Mesenchymal stem cell (in vitro differentiated cells and primary cell): ENCODE results near the gene SATB1.

Experiments used
- DNase-seq: peaks from one replicate; pipeline ENCODE4 v3.0.0-alpha.2; 2013
- H2AFZ ChIP-seq: one replicate; pipeline ENCODE4 v1.6.1; 2013; ENCODE audit warnings: low read depth, mild to moderate bottlenecking, control low read depth, inconsistent platforms, low read length, moderate library complexity
- H2AK5ac ChIP-seq: 2 replicates; pipeline ENCODE4 v1.6.1; 2013; ENCODE audit warnings: low read length, moderate library complexity, mild to moderate bottlenecking, inconsistent platforms; ENCODE audit not compliant: severe bottlenecking
- H2BK120ac ChIP-seq: one replicate; pipeline ENCODE4 v1.6.1; 2013; ENCODE audit warnings: low read depth, mild to moderate bottlenecking, inconsistent platforms, low read length, moderate library complexity
- H2BK12ac ChIP-seq, 2 experiments: one replicate each; pipeline ENCODE4 v1.6.1; 2013; ENCODE audit warnings: inconsistent platforms in 2 of 2, low read length in 2 of 2, mild to moderate bottlenecking in 2 of 2, moderate library complexity in 2 of 2, control low read depth in 1 of 2
- H2BK15ac ChIP-seq: one replicate; pipeline ENCODE4 v1.6.1; 2013; ENCODE audit warnings: mild to moderate bottlenecking, low read depth, inconsistent platforms; ENCODE audit not compliant: poor library complexity, severe bottlenecking
- H2BK5ac ChIP-seq: 2 replicates; pipeline ENCODE4 v1.6.1; 2013; ENCODE audit warnings: low read depth, mild to moderate bottlenecking, low read length, control low read depth, inconsistent platforms; ENCODE audit not compliant: poor library complexity, severe bottlenecking
- H3K14ac ChIP-seq, 2 experiments: one replicate each; pipeline ENCODE4 v1.6.1; 2013; ENCODE audit warnings: inconsistent platforms in 2 of 2, low read length in 2 of 2, control low read depth in 1 of 2, mild to moderate bottlenecking in 1 of 2, moderate library complexity in 1 of 2
- H3K18ac ChIP-seq, 2 experiments: one replicate each; pipeline ENCODE4 v1.6.1; 2013; ENCODE audit warnings: inconsistent platforms in 2 of 2, low read length in 2 of 2, control low read depth in 1 of 2, low read depth in 1 of 2, mild to moderate bottlenecking in 1 of 2
- H3K23ac ChIP-seq, 2 experiments: one replicate each; pipeline ENCODE4 v1.6.1; 2013; ENCODE audit warnings: inconsistent platforms in 2 of 2, low read length in 2 of 2, mild to moderate bottlenecking in 2 of 2, moderate library complexity in 2 of 2, control low read depth in 1 of 2
- H3K27ac ChIP-seq: 2 replicates; pipeline ENCODE4 v1.5.1; 2013; ENCODE audit warnings: mild to moderate bottlenecking, moderate library complexity, low read length, control low read depth, inconsistent platforms; ENCODE audit not compliant: poor library complexity, severe bottlenecking
- H3K27me3 ChIP-seq, 2 experiments: 2 replicates each; pipeline versions ENCODE4 v1.6.1 to v1.7.0; 2013; ENCODE audit warnings: low read length in 2 of 2, mild to moderate bottlenecking in 2 of 2, moderate library complexity in 2 of 2, control low read depth in 1 of 2, inconsistent platforms in 1 of 2; ENCODE audit not compliant: control insufficient read depth in 1 of 2, insufficient read depth in 1 of 2
- H3K36me3 ChIP-seq, 2 experiments: 2 replicates each; pipeline versions ENCODE4 v1.6.1 to v1.7.0; 2013; ENCODE audit warnings: low read length in 2 of 2, control low read depth in 1 of 2, inconsistent platforms in 1 of 2, low read depth in 1 of 2, mild to moderate bottlenecking in 1 of 2; ENCODE audit not compliant: insufficient read depth in 2 of 2, control insufficient read depth in 1 of 2
- H3K4ac ChIP-seq, 2 experiments: one replicate each; pipeline ENCODE4 v1.6.1; 2013; ENCODE audit warnings: inconsistent platforms in 2 of 2, low read length in 2 of 2, mild to moderate bottlenecking in 2 of 2, moderate library complexity in 2 of 2, control low read depth in 1 of 2, low read depth in 1 of 2
- H3K4me1 ChIP-seq: 2 replicates; pipeline ENCODE4 v1.6.1; 2013; ENCODE audit warnings: low read depth, low read length, control low read depth; ENCODE audit not compliant: control insufficient read depth, insufficient read depth
- H3K4me2 ChIP-seq: 2 replicates; pipeline ENCODE4 v1.6.1; 2013; ENCODE audit warnings: low read length, mild to moderate bottlenecking, inconsistent platforms; ENCODE audit not compliant: poor library complexity, severe bottlenecking
- H3K4me3 ChIP-seq, 2 experiments: 2 replicates each; pipeline versions ENCODE4 v1.5.1 to v1.7.0; 2013; ENCODE audit warnings: low read length in 2 of 2, mild to moderate bottlenecking in 2 of 2, control low read depth in 1 of 2, low read depth in 1 of 2; ENCODE audit not compliant: insufficient read depth in 1 of 2
- H3K79me1 ChIP-seq: replicated peaks from 2 replicates; pipeline ENCODE4 v1.6.1; 2013; ENCODE audit warnings: mild to moderate bottlenecking, control low read depth, low read length, inconsistent platforms; ENCODE audit not compliant: poor library complexity, severe bottlenecking
- H3K9ac ChIP-seq: 2 replicates; pipeline ENCODE4 v1.7.0; 2013; ENCODE audit warnings: mild to moderate bottlenecking, low read length, moderate library complexity
- H3K9me3 ChIP-seq: 2 replicates; pipeline ENCODE4 v1.7.0; 2013; ENCODE audit warnings: mild to moderate bottlenecking, low read length; ENCODE audit not compliant: control insufficient read depth
- H4K8ac ChIP-seq: one replicate; pipeline ENCODE4 v1.6.1; 2013; ENCODE audit warnings: inconsistent platforms, mild to moderate bottlenecking, low read length, moderate library complexity
- H4K91ac ChIP-seq: one replicate; pipeline ENCODE4 v1.6.1; 2013; ENCODE audit warnings: mild to moderate bottlenecking, low read length, inconsistent platforms
- WGBS: methylation state at CpG from one replicate; pipeline ENCODE4 v1.1.7; 2013; ENCODE audit warnings: mixed read lengths; 5-methylcytosine and 5-hydroxymethylcytosine counted together

The SATB1 gene

DNA sequence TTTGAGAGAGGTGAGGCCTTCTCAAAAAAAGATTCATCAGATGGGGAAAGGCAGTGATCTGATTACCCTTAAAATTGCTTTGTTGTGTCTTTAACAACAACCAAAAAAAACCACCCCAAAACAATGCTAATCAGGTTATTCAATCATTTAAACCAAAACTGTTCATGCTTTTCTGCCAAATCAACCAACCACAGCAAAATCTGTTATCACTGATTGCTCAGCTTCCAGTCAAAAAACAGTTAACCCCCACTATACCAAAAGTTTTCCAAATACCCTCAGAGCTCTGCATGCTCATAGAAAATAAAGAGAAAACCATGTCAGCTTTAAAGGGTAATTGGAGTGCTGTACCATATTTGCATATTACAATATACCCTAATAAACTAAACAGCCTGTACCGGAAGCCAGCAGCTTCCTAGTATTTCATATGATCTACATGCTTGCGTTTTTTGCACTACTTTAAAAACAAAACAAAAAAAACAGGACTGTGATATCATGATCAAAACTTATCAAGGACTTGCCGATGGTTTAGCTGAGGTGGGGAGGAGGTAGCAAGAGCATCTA lies 22.8 kb downstream of the SATB1 start:
- Histone ChIP-seq H3K23ac (no peak overlapping the region), H2AK5ac (no peak overlapping the region), H2BK15ac (no peak overlapping the region), H3K79me1 (no peaks in the 10 kb centered on the region), H2AFZ (no peak overlapping the region), H4K91ac (no peak overlapping the region), H2BK12ac (no peak overlapping the region), H3K4me2 (no peak overlapping the region), H3K27ac (no peak overlapping the region), H2BK5ac (no peak overlapping the region), H3K4me3 (no peak overlapping the region), H3K18ac (no peak overlapping the region), H3K9ac (no peak overlapping the region), H3K4me1 (no peaks in the 10 kb centered on the region), H3K27me3 (no peaks in the 10 kb centered on the region), H3K14ac (no peak overlapping the region), H3K4ac (no peak overlapping the region), H3K9me3 (no peaks in the 10 kb centered on the region), H2BK120ac (no peak overlapping the region), H3K36me3 (peaks cover 0 to 5% of the 10 kb centered on the region in 2 experiments), H4K8ac (no peak overlapping the region)
- WGBS: 75% methylated on average over 3 of the region's 3 CpGs
- no peak for DNase-seq

DNA sequence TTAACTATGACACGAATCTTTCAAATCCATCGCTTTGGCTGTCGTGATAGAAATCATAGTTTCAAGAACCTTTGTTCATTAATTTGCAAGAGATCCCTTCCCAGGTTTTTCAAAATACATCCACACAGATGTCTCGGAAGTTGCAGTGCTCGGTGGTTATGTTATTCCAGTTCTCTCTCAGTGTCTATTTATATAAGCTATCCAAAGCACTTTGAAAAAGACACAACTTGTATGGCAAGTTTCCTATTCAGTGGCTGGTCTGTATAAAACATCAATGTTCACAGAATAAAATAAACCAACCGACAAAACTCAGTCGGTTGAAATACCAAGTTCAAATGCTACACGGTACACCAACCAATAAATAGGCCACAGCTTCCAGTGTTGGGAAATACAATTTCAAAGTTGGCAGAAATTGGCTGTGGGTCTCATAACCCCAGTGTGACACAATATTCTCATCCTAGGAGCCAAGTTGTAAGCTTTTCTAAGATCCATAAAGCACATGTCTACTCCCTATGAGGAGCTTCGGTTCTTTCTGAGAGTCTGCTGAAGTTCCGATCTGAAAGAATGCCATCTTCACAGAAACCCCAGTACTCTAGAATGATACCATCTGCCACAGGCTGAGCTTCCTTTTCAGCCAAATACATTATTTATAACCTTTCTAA lies 23.7 kb downstream of the SATB1 start:
- 94% methylated on average over 9 of the region's 10 CpGs for whole genome bisulfite sequencing
- H2BK120ac ChIP-seq: no peak overlapping the region
- H3K27ac ChIP-seq: no peak overlapping the region
- no peak overlapping the region for H2AFZ ChIP-seq
- no peak overlapping the region for H2BK5ac ChIP-seq
- H3K4me3 ChIP-seq: no peak overlapping the region
- H3K79me1 ChIP-seq: no peaks in the 10 kb centered on the region
- H3K9me3 ChIP-seq: no peaks in the 10 kb centered on the region
- no peak overlapping the region for H3K4ac ChIP-seq
- no peak overlapping the region for H2AK5ac ChIP-seq
- H4K91ac ChIP-seq: no peak overlapping the region
- H3K36me3 ChIP-seq: peaks cover 0 to 3% of the 10 kb centered on the region in 2 experiments
- no peak overlapping the region for H2BK12ac ChIP-seq
- no peak overlapping the region for H3K9ac ChIP-seq
- H3K23ac ChIP-seq: no peak overlapping the region
- H3K18ac ChIP-seq: no peak overlapping the region
- H2BK15ac ChIP-seq: no peak overlapping the region
- H3K27me3 ChIP-seq: no peaks in the 10 kb centered on the region
- no peaks in the 10 kb centered on the region for H3K4me1 ChIP-seq
- no peak for DNase-seq
- no peak overlapping the region for H3K4me2 ChIP-seq
- no peak overlapping the region for H3K14ac ChIP-seq
- H4K8ac ChIP-seq: no peak overlapping the region

DNA sequence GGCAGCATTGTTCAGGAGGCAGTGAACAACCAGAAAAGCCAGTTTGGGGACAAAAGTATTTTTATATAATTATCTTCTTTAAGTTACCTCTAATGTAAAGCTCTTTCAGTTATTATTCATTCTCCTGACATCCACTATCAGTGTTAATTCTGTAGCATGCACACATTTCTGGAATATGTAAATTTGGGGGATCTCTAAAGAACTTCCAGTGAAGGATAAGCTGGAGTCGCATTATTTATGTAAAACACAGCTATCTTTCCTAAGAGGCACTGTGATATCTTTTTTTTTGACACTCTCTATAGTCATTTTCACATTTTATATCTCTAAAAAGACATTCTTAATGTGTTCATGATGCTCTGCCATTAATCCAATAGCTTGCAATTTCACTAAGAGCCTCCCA lies 26.7 kb downstream of the SATB1 start:
- H2BK12ac ChIP-seq: no peak overlapping the region
- H3K4ac ChIP-seq: no peak overlapping the region
- no peak overlapping the region for H3K4me2 ChIP-seq
- H2BK120ac ChIP-seq: no peak overlapping the region
- no peak overlapping the region for H4K91ac ChIP-seq
- no peak overlapping the region for H2AK5ac ChIP-seq
- H2BK15ac ChIP-seq: no peak overlapping the region
- DNase-seq: no peak
- H3K27ac ChIP-seq: no peak overlapping the region
- no peak overlapping the region for H3K9ac ChIP-seq
- no peak overlapping the region for H2BK5ac ChIP-seq
- H3K9me3 ChIP-seq: no peaks in the 10 kb centered on the region
- H3K23ac ChIP-seq: no peak overlapping the region
- peaks cover 2% of the 10 kb centered on the region for H3K4me1 ChIP-seq
- H3K4me3 ChIP-seq: no peak overlapping the region
- H3K27me3 ChIP-seq: no peaks in the 10 kb centered on the region
- H2AFZ ChIP-seq: no peak overlapping the region
- WGBS: 80% methylated on average over 1 of the region's 1 CpG
- no peak overlapping the region for H3K18ac ChIP-seq
- H3K14ac ChIP-seq: no peak overlapping the region
- no peak overlapping the region for H4K8ac ChIP-seq
- H3K79me1 ChIP-seq: no peaks in the 10 kb centered on the region
- peaks cover 5 to 21% of the 10 kb centered on the region in 2 experiments for H3K36me3 ChIP-seq

DNA sequence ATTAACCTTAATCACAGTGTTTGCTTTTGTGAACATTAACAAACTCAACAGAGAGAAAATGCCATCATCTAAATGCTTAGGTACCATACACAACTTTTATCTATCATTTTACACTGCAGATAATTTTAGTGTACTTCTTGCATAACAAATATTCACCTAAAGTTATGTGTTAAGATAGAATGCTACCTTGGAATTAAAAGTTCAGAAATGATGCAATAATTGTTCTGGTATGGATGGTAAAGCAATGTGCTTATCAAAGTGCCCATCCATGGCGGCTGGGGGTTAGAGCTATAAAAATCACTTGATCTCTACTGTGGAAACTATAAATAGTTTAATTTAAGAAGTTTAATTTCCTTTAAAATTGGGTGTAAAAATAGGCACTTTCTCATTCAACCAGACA lies 28.7 kb downstream of the SATB1 start:
- H2BK12ac ChIP-seq: no peak overlapping the region
- no peak overlapping the region for H2BK15ac ChIP-seq
- H3K36me3 ChIP-seq: peaks cover 5 to 21% of the 10 kb centered on the region in 2 experiments
- H4K91ac ChIP-seq: no peak overlapping the region
- H3K23ac ChIP-seq: no peak overlapping the region
- no peak overlapping the region for H3K4ac ChIP-seq
- no peak overlapping the region for H3K4me2 ChIP-seq
- no peak overlapping the region for H2AFZ ChIP-seq
- H3K18ac ChIP-seq: no peak overlapping the region
- no peak overlapping the region for H2BK120ac ChIP-seq
- H3K79me1 ChIP-seq: no peaks in the 10 kb centered on the region
- no peak overlapping the region for H2BK5ac ChIP-seq
- no peaks in the 10 kb centered on the region for H3K9me3 ChIP-seq
- H3K9ac ChIP-seq: no peak overlapping the region
- no peak overlapping the region for H3K4me3 ChIP-seq
- H3K14ac ChIP-seq: no peak overlapping the region
- no peak for DNase-seq
- peaks cover 2% of the 10 kb centered on the region for H3K4me1 ChIP-seq
- no CpG with 5 or more reads among the region's 1 CpG for WGBS
- no peaks in the 10 kb centered on the region for H3K27me3 ChIP-seq
- H4K8ac ChIP-seq: no peak overlapping the region
- H2AK5ac ChIP-seq: no peak overlapping the region
- H3K27ac ChIP-seq: no peak overlapping the region
